Measurements from ENCODE around the gene ATP8A2. TPM values are rescaled to one million over a fixed set of nuclear protein-coding genes. Genes with fewer than 3 reads are reported as not detected.
"Not testable (repeated sequence)": the region's sequence is repeated elsewhere in the genome, so short reads cannot be mapped to it uniquely, and the experiment has no call there.

Gene ATP8A2
- total RNA-seq, 6 donors from 2014 or later: 0.55 to 1.5 (median 0.87) TPM

DNA sequence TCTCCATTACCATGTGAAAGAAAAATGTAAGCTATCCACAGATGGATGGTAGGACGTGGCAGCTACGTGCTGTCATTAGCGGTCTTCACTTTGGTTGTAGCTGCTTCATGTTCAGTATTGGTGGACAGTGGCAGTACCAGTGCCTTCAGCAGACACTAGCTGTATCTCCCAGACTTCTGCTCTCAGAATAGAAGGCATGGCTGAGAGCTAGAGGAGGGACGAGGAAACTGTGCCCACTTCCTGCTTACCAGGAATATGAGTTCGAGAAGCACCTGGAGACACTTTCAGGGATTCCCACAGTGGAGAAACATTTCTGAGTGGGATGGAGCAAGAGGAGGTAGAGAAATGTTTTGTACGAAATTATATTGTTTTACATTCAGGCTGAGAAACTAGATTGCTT, 686.9 kb downstream of the ATP8A2 start:
- no peaks in the 10 kb centered on the region for H3K4me1 ChIP-seq
- H3K27me3 ChIP-seq: no peaks in the 10 kb centered on the region
- no peak for DNase-seq
- H3K9me3 ChIP-seq: no peaks in the 10 kb centered on the region
- H3K36me3 ChIP-seq: no peaks in the 10 kb centered on the region
- no peak for TF ChIP-seq POLR2A (IDR thresholded peaks at IDR 0.05)
- TF ChIP-seq POLR2AphosphoS5 (IDR thresholded peaks at IDR 0.05): no peak
- TF ChIP-seq, protein P1, sequence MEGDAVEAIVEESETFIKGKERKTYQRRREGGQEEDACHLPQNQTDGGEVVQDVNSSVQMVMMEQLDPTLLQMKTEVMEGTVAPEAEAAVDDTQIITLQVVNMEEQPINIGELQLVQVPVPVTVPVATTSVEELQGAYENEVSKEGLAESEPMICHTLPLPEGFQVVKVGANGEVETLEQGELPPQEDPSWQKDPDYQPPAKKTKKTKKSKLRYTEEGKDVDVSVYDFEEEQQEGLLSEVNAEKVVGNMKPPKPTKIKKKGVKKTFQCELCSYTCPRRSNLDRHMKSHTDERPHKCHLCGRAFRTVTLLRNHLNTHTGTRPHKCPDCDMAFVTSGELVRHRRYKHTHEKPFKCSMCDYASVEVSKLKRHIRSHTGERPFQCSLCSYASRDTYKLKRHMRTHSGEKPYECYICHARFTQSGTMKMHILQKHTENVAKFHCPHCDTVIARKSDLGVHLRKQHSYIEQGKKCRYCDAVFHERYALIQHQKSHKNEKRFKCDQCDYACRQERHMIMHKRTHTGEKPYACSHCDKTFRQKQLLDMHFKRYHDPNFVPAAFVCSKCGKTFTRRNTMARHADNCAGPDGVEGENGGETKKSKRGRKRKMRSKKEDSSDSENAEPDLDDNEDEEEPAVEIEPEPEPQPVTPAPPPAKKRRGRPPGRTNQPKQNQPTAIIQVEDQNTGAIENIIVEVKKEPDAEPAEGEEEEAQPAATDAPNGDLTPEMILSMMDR (IDR thresholded peaks at IDR 0.05): no peak
- TF ChIP-seq EP300 (IDR thresholded peaks at IDR 0.05): no peak
- no peak overlapping the region for H3K4me3 ChIP-seq
- no peak for ATAC-seq (ENCODE audit: low FRiP score in 2 of 2)
- 62 to 64% methylated on average over 6 of the region's 6 CpGs for WGBS, 2 donors
- H3K27ac ChIP-seq: no peak overlapping the region

DNA sequence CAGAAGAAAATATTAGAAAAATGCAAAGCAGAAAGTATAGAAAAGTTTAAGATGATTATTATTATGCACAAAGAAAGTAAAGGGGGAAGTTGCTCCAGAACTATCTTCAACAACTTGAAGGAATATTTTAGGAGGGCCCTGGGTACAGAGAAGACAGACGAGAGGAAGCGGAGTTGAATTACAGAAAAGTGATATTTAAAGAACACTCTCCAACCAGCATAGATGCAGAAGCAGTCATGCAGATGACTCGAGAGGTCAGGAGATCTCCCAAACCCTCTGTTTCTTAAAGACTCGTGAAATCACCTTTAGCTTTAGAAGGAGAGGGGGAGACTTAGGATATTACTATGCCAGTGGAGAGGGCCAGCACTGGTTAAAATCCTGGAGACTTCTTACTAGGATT, 688.6 kb downstream of the ATP8A2 start:
- Histone ChIP-seq H3K36me3 (no peaks in the 10 kb centered on the region), H3K4me1 (no peaks in the 10 kb centered on the region), H3K27me3 (no peaks in the 10 kb centered on the region), H3K9me3 (no peaks in the 10 kb centered on the region), H3K27ac (no peak overlapping the region), H3K4me3 (no peak overlapping the region)
- DNase-seq (no peak), ATAC-seq (ENCODE audit: low FRiP score in 2 of 2) (no peak)
- TF ChIP-seq EP300 (IDR thresholded peaks at IDR 0.05): no peak
- TF ChIP-seq, protein P1 (IDR thresholded peaks at IDR 0.05): no peak
- TF ChIP-seq POLR2A (IDR thresholded peaks at IDR 0.05): no peak
- no peak for TF ChIP-seq POLR2AphosphoS5 (IDR thresholded peaks at IDR 0.05)
- 77 to 79% methylated on average over 4 of the region's 4 CpGs for WGBS, 2 donors

DNA sequence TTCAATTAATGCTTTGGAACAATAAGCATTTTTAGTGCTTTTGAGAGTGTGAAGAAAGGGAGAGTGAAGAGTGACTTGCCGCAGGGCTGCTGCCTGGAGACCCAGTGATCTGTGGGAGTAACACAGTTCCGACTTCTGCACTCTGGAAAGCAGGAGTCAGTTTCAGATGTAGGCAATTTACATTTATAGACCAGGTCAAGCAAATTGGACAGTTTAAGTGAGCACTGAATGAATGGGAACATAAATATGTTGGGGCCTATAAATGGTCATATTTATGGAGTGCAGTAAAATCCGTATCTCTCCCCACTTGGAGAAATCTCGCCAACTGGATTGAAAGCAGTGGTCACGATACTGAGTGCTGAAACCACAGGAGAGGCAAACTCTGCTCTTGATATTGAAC, 689.5 kb downstream of the ATP8A2 start:
- DNase-seq: no peak
- Histone ChIP-seq H3K27ac (no peak overlapping the region), H3K36me3 (no peaks in the 10 kb centered on the region), H3K4me3 (no peak overlapping the region), H3K27me3 (no peaks in the 10 kb centered on the region), H3K9me3 (no peaks in the 10 kb centered on the region), H3K4me1 (no peaks in the 10 kb centered on the region)
- ATAC-seq (ENCODE audit: low FRiP score in 2 of 2): no peak
- 80 to 87% methylated on average over 5 of the region's 5 CpGs for WGBS, 2 donors
- TF ChIP-seq POLR2A (IDR thresholded peaks at IDR 0.05) (no peak), EP300 (IDR thresholded peaks at IDR 0.05) (no peak), POLR2AphosphoS5 (IDR thresholded peaks at IDR 0.05) (no peak)
- TF ChIP-seq, protein P1 (IDR thresholded peaks at IDR 0.05): no peak

GRCh38 chr13:26061947-26062346, 690.2 kb downstream of the ATP8A2 start:
- DNase-seq (no peak), ATAC-seq (ENCODE audit: low FRiP score in 2 of 2) (peak in 1 of 2 donors; percentile 57)
- Histone ChIP-seq H3K9me3 (no peaks in the 10 kb centered on the region), H3K36me3 (no peaks in the 10 kb centered on the region), H3K4me1 (no peaks in the 10 kb centered on the region), H3K27me3 (no peaks in the 10 kb centered on the region), H3K4me3 (no peak overlapping the region), H3K27ac (no peak overlapping the region)
- WGBS, 2 donors: 73 to 81% methylated on average over 6 of the region's 6 CpGs
- TF ChIP-seq, protein P1 (IDR thresholded peaks at IDR 0.05): no peak
- TF ChIP-seq POLR2AphosphoS5 (IDR thresholded peaks at IDR 0.05): no peak
- no peak for TF ChIP-seq EP300 (IDR thresholded peaks at IDR 0.05)
- no peak for TF ChIP-seq POLR2A (IDR thresholded peaks at IDR 0.05)

- H3K36me3 ChIP-seq: no peaks in the 10 kb centered on the region
- no peak overlapping the region for H3K27ac ChIP-seq
- no peaks in the 10 kb centered on the region for H3K4me1 ChIP-seq
- WGBS, 2 donors: 54 to 57% methylated on average over 5 of the region's 5 CpGs
- H3K4me3 ChIP-seq: no peak overlapping the region
- TF ChIP-seq POLR2AphosphoS5 (IDR thresholded peaks at IDR 0.05): no peak
- TF ChIP-seq, protein P1 (IDR thresholded peaks at IDR 0.05): peak; percentile 17 to 62 (median 48)
- ATAC-seq (ENCODE audit: low FRiP score in 2 of 2) (peak in 1 of 2 donors; percentile 76), DNase-seq (no peak)
- no peaks in the 10 kb centered on the region for H3K9me3 ChIP-seq
- H3K27me3 ChIP-seq: no peaks in the 10 kb centered on the region
Observed at GRCh38 chr13:26062853-26063444, 691.2 kb downstream of the ATP8A2 start.

DNA sequence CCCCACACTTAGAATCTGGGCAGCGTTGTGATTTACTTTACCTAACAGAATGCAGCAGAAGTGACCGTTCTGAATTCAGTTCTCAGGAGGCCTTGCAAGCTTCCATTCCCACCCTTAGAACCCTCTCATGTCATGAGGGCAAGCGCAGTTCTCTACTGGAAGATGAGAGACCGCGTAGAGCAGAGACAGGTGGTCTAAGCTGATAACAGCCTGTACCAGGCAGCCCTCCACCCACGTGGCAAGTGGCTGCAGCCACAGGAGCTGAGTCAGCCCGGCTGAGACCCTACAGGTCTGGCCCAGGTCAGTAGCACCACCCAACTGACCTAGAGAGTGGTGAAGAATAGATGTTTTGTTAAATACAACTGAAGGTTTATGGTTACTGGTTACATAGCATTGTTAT, 694.7 kb downstream of the ATP8A2 start:
- not testable (repeated sequence) for H3K27ac ChIP-seq; H3K4me1 ChIP-seq; H3K36me3 ChIP-seq; H3K27me3 ChIP-seq; H3K9me3 ChIP-seq; ATAC-seq (ENCODE audit: low FRiP score in 2 of 2); DNase-seq; H3K4me3 ChIP-seq
- WGBS, 2 donors: 70 to 71% methylated on average over 6 to 7 of the region's 7 CpGs

Measured in upper lobe of left lung (tissue), 6 donors.